Nephron progenitor cell (in vitro differentiated cells): Measurements from ENCODE around the gene HIF3A.

ENCODE experiments used
- DNase-seq: peaks from one replicate; pipeline ENCODE4 v3.0.0; 2021
- H3K27ac Mint-ChIP-seq: 2 replicates; pipeline ENCODE4 v1.8.0; 2021; ENCODE audit warnings: mild to moderate bottlenecking, moderate library complexity, mixed read lengths
- H3K27me3 Mint-ChIP-seq: 2 replicates; pipeline ENCODE4 v1.8.0; 2021; ENCODE audit warnings: mild to moderate bottlenecking, low read depth, mixed read lengths; ENCODE audit not compliant: poor library complexity
- H3K36me3 Mint-ChIP-seq: 2 replicates; pipeline ENCODE4 v1.8.0; 2021; ENCODE audit warnings: low read depth, mixed read lengths
- H3K4me1 Mint-ChIP-seq: 2 replicates; pipeline ENCODE4 v1.8.0; 2021; ENCODE audit warnings: mixed read lengths
- H3K4me3 Mint-ChIP-seq: 2 replicates; pipeline ENCODE4 v1.8.0; 2021; ENCODE audit warnings: mild to moderate bottlenecking, moderate library complexity, mixed read lengths
- H3K9me3 Mint-ChIP-seq: 2 replicates; pipeline ENCODE4 v1.8.0; 2021; ENCODE audit warnings: mild to moderate bottlenecking, moderate library complexity, mixed read lengths
- CTCF ChIP-seq: fragments of 200-600 bp; sonication (generic); IDR thresholded peaks from 2 replicates; pipeline ENCODE4 v1.5.0; 2021; ENCODE audit warnings: antibody characterized with exemption

HIF3A gene

DNA sequence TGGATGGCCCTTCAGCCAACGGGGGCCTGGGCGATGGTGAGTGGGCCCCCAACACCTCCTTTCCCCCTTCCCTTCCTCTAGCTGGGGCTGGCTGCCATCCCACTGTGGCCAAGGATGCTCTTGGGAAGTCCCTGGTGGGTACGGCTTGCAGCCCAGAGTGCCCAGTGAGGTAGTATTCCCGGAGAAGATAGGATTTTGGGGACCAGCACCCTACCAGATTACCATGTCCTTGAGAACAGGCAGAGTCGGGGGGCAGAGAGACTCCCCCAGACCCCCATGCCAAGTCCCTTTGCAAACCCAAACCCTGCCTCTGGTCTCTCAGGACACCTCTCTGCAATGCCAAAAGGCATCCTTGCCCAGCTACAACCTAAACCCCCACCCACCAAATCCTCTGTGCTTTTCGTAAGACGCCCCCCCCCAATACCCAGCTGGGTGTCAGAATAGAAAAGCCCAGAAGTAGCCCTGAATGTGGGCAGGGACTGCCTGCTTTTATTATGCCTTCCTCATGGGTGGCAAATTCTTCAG is 1.7 kb downstream of the HIF3A start:
- peaks cover 43% of the 10 kb centered on the region for H3K4me1 Mint-ChIP-seq
- TF ChIP-seq CTCF: no peak
- DNase-seq: no peak
- H3K36me3 Mint-ChIP-seq: no peaks in the 10 kb centered on the region
- H3K27ac Mint-ChIP-seq: no peak overlapping the region
- peaks cover 13% of the 10 kb centered on the region for H3K27me3 Mint-ChIP-seq
- no peaks in the 10 kb centered on the region for H3K9me3 Mint-ChIP-seq
- peak overlapping the region; percentile 40 for H3K4me3 Mint-ChIP-seq

- H3K36me3 Mint-ChIP-seq: peaks cover under 1% of the 10 kb centered on the region
- H3K4me3 Mint-ChIP-seq: no peak overlapping the region
- H3K27me3 Mint-ChIP-seq: peaks cover 13% of the 10 kb centered on the region
- no peak for TF ChIP-seq CTCF
- H3K27ac Mint-ChIP-seq: no peak overlapping the region
- no peak for DNase-seq
- H3K4me1 Mint-ChIP-seq: peaks cover 47% of the 10 kb centered on the region
- no peaks in the 10 kb centered on the region for H3K9me3 Mint-ChIP-seq
Measured at GRCh38 chr19:46299004-46299509, 2.2 kb downstream of the HIF3A start.

DNA sequence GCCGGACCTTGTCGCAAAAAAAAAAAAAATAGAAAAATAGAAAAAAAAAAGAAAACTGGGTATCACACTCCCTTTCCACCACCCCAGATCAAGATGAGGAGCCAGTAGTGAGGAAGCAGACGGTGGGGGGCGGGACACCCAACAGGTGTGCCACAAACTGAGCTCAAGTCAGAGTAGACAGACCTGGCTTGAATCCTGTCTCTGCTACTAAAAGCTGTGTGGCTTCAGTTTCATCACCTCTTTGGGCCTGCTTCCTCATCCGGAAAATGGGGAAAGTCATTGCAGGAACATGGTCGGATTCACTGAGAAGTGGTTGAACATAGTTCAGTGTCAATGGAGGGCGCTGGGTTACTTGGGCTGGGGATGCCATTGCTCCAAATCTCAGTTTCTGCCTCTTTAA is 2.9 kb downstream of the HIF3A start:
- H3K36me3 Mint-ChIP-seq: peaks cover 7% of the 10 kb centered on the region
- peaks cover 53% of the 10 kb centered on the region for H3K4me1 Mint-ChIP-seq
- peaks cover 7% of the 10 kb centered on the region for H3K27me3 Mint-ChIP-seq
- no peak overlapping the region for H3K4me3 Mint-ChIP-seq
- no peak overlapping the region for H3K27ac Mint-ChIP-seq
- DNase-seq: no peak
- H3K9me3 Mint-ChIP-seq: peaks cover 6% of the 10 kb centered on the region
- TF ChIP-seq CTCF: no peak

- H3K27ac Mint-ChIP-seq: no peak overlapping the region
- H3K27me3 Mint-ChIP-seq: no peaks in the 10 kb centered on the region
- H3K4me3 Mint-ChIP-seq: peak overlapping the region; percentile 56
- DNase-seq: no peak
- peaks cover 39% of the 10 kb centered on the region for H3K36me3 Mint-ChIP-seq
- peaks cover 48% of the 10 kb centered on the region for H3K4me1 Mint-ChIP-seq
- peaks cover 27% of the 10 kb centered on the region for H3K9me3 Mint-ChIP-seq
- TF ChIP-seq CTCF: no peak
Measured at GRCh38 chr19:46303322-46303690, 6.5 kb downstream of the HIF3A start.

DNA sequence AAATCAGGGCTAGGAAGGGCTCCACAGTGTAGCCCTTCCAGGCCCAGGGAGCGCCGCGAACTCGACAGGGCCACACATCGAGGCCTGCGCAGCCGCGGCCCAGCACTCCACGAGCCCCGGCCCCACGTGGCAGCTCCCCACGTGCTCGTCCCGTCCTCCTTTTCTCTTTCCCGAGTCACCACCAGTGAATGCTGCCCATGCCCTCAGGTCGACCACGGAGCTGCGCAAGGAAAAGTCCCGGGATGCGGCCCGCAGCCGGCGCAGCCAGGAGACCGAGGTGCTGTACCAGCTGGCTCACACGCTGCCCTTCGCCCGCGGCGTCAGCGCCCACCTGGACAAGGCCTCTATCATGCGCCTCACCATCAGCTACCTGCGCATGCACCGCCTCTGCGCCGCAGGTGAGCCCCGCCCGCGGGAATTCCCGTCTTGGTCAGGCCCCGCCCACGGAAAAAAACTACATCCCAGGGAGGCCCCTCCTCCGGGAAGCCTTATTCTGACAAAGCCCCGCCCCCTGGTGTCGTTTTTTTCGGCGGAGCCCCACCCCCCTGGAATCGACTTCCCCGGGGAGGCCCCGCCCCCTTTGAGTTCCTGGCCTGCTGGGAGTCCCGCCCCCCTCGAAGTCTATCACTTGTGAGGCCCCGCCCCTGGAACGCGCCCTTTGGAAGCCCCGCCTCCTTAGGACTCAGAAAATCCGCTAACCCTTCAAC is 7.0 kb downstream of the HIF3A start:
- Mint-ChIP-seq H3K4me1 (peaks cover 43% of the 10 kb centered on the region), H3K9me3 (peaks cover 27% of the 10 kb centered on the region), H3K27me3 (no peaks in the 10 kb centered on the region), H3K4me3 (peak overlapping the region; percentile 81), H3K27ac (no peak overlapping the region), H3K36me3 (peaks cover 39% of the 10 kb centered on the region)
- TF ChIP-seq CTCF: no peak
- peak; percentile 95 for DNase-seq

DNA sequence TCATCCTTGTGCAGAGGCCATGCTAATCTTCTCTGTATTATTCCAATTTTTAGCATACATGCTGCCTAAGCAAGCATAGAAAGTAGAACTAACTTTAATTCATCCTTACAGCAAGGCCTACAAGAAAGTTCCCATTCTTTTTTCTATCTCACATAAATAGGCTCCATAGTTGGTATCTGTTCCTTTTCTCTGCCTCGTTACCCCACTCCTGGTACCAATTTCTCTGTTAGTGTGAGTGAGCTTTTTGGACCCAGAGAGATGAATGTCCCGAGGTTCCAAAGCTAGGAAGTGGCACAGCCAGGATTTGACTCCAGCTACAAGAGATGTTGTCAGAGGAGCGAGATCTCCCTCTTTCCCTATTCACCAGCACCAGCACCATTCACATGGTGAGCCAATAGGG is 9.7 kb downstream of the HIF3A start:
- TF ChIP-seq CTCF: no peak
- DNase-seq: no peak
- no peak overlapping the region for H3K4me3 Mint-ChIP-seq
- H3K27ac Mint-ChIP-seq: no peak overlapping the region
- peaks cover 20% of the 10 kb centered on the region for H3K4me1 Mint-ChIP-seq
- H3K9me3 Mint-ChIP-seq: peaks cover 27% of the 10 kb centered on the region
- peaks cover 60% of the 10 kb centered on the region for H3K36me3 Mint-ChIP-seq
- no peaks in the 10 kb centered on the region for H3K27me3 Mint-ChIP-seq
